ENCODE measurements around the gene ARCN1. TPM values are rescaled to one million over a fixed set of nuclear protein-coding genes. Genes with fewer than 3 reads are reported as not detected.

The ARCN1 gene
- total and polyA plus RNA-seq, 9 of the 15 experiments (the other 6 are each of a cell fraction or from before 2014, with no cell fraction given): 30.0 to 224 (median 76.4) TPM

GRCh38 chr11:118530180-118530682 is 42.0 kb upstream of the ARCN1 start (continued):
- TF ChIP-seq ZFP36 (IDR thresholded peaks at IDR 0.05; ENCODE audit: low read depth, low read length, partially characterized antibody) (no peak), SIRT6 (IDR thresholded peaks at IDR 0.05; ENCODE audit: low read depth, low read length) (no peak), HDAC8 (tag; IDR thresholded peaks at IDR 0.05) (no peak), PREB (CRISPR knock-in tag; IDR thresholded peaks at IDR 0.05) (0 out of 2 replicates have a peak, but pooled peaks have one; percentile 23), TARDBP (IDR thresholded peaks at IDR 0.05) (no peak), SPI1 (IDR thresholded peaks at IDR 0.05; ENCODE audit: borderline replicate concordance, low read depth, low read length) (no peak), ZBTB17 (CRISPR knock-in tag; IDR thresholded peaks at IDR 0.05) (no peak), CBX8 (IDR thresholded peaks at IDR 0.05; ENCODE audit: borderline replicate concordance, extremely low read depth, low read depth, low read length, poor library complexity, severe bottlenecking) (no peak), TAF1 (IDR thresholded peaks at IDR 0.05; ENCODE audit: control insufficient read depth, extremely low read depth, insufficient read depth, low read length, severe bottlenecking) (peak; percentile 11), ZNF124 (CRISPR knock-in tag; IDR thresholded peaks at IDR 0.05) (no peak), JUN (IDR thresholded peaks at IDR 0.05; ENCODE audit: borderline replicate concordance, low read depth, low read length) (no peak), JUN (CRISPR knock-in tag; IDR thresholded peaks at IDR 0.05; ENCODE audit: borderline replicate concordance) (peak; percentile 21; the same call in 1 of the 2 replicates), SFPQ (IDR thresholded peaks at IDR 0.05; ENCODE audit: low read depth, low read length) (no peak), DDX20 (tag; IDR thresholded peaks at IDR 0.05; ENCODE audit: low read depth) (no peak), EZH2 (IDR thresholded peaks at IDR 0.05; ENCODE audit: borderline replicate concordance, low read depth, low read length) (no peak), WHSC1 (IDR thresholded peaks at IDR 0.05; ENCODE audit: low read length) (no peak), NFRKB (IDR thresholded peaks at IDR 0.05; ENCODE audit: low read depth) (no peak), NBN (IDR thresholded peaks at IDR 0.05; ENCODE audit: low read depth) (no peak), U2AF1 (optimal IDR thresholded peaks at IDR 0.05; ENCODE audit: low read depth, low read length) (no peak), HNRNPH1 (optimal IDR thresholded peaks at IDR 0.05; ENCODE audit: low read depth, low read length) (no peak), GABPB1 (CRISPR knock-in tag; IDR thresholded peaks at IDR 0.05) (0 out of 2 replicates have a peak, but pooled peaks have one; percentile 7)
- TF ChIP-seq, protein P1, sequence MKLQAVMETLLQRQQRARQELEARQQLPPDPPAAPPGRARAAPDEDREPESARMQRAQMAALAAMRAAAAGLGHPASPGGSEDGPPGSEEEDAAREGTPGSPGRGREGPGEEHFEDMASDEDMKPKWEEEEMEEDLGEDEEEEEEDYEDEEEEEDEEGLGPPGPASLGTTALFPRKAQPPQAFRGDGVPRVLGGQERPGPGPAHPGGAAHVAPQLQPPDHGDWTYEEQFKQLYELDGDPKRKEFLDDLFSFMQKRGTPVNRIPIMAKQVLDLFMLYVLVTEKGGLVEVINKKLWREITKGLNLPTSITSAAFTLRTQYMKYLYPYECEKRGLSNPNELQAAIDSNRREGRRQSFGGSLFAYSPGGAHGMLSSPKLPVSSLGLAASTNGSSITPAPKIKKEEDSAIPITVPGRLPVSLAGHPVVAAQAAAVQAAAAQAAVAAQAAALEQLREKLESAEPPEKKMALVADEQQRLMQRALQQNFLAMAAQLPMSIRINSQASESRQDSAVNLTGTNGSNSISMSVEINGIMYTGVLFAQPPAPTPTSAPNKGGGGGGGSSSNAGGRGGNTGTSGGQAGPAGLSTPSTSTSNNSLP (IDR thresholded peaks at IDR 0.05; ENCODE audit: borderline replicate concordance, low read depth, low read length): no peak
- TF ChIP-seq, protein P2, sequence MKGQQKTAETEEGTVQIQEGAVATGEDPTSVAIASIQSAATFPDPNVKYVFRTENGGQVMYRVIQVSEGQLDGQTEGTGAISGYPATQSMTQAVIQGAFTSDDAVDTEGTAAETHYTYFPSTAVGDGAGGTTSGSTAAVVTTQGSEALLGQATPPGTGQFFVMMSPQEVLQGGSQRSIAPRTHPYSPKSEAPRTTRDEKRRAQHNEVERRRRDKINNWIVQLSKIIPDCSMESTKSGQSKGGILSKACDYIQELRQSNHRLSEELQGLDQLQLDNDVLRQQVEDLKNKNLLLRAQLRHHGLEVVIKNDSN (CRISPR knock-in tag; IDR thresholded peaks at IDR 0.05): 0 out of 2 replicates have a peak, but pooled peaks have one; percentile 17

All from K562 (cell line).